ENCODE results near the gene TMEM198. TPM values are rescaled to one million over a fixed set of nuclear protein-coding genes. Genes with fewer than 3 reads are reported as not detected.

Gene TMEM198
- total and polyA plus RNA-seq, 2 donors (not counting 1 experiment from before 2014, with no cell fraction given): 0.39 to 1.1 TPM

GRCh38 chr2:219527472-219527871, 16.4 kb upstream of the TMEM198 start:
- no peak overlapping the region for H3K9ac ChIP-seq (ENCODE audit: low read length)
- peaks cover 12 to 14% of the 10 kb centered on the region in 2 donors for H3K4me1 ChIP-seq (ENCODE audit: control insufficient read depth in 2 of 2, insufficient read depth in 2 of 2, low read length in 2 of 2)
- no peaks in the 10 kb centered on the region for H4K20me1 ChIP-seq (ENCODE audit: control insufficient read depth, insufficient read depth, low read length, poor library complexity, severe bottlenecking)
- Mint-ChIP-seq H3K27me3 (peaks cover 74% of the 10 kb centered on the region), H3K4me1 (peaks cover 7% of the 10 kb centered on the region), H3K4me3 (no peak overlapping the region), H3K9me3 (ENCODE audit: insufficient read depth) (no peaks in the 10 kb centered on the region), H3K27ac (no peak overlapping the region)
- DNase-seq (no peak), ATAC-seq (ENCODE audit: low read depth) (no peak)
- intact Hi-C loops (cut with micrococcal nuclease): no loop called here
- 86% methylated on average over 1 of the region's 5 CpGs for WGBS (ENCODE audit: insufficient coverage)
- H3K36me3 ChIP-seq (replicated peaks in 1 of 2; ENCODE audit: control extremely low read depth in 1 of 2, control insufficient read depth in 1 of 2, extremely low read depth in 1 of 2, insufficient read depth in 2 of 2, low read length in 1 of 2): no peaks in the 10 kb centered on the region
- ChIA-PET POLR2A (no interaction called here), CTCF (interaction anchor here (0.6 to 8.8 kb wide), 7 partner anchors 14 to 124 kb away, joined by 4 to 146 read pairs (median 29); partner anchors contain the start of gene GMPPA)
- no peak overlapping the region for H3K27ac ChIP-seq (ENCODE audit: low read length in 2 of 2)
- H3K4me3 ChIP-seq (ENCODE audit: control extremely low read depth in 1 of 5, extremely low read depth in 1 of 5, insufficient read depth in 1 of 5, low read depth in 2 of 5, low read length in 4 of 5): no peak overlapping the region
- H3K27me3 ChIP-seq (replicated peaks in 1 of 4; ENCODE audit: control extremely low read depth in 1 of 4, control insufficient read depth in 3 of 4, insufficient read depth in 4 of 4, low read length in 3 of 4): peaks cover 1 to 76% (median 37%) of the 10 kb centered on the region in 4 experiments
- H2AFZ ChIP-seq (ENCODE audit: insufficient read depth, low read depth, low read length, poor library complexity, severe bottlenecking): no peak overlapping the region
- H3K79me2 ChIP-seq (ENCODE audit: control insufficient read depth, insufficient read depth, low read length): no peaks in the 10 kb centered on the region
- peaks cover 0 to 4% (median 0%) of the 10 kb centered on the region in 3 donors for H3K9me3 ChIP-seq (ENCODE audit: control extremely low read depth in 1 of 3, control insufficient read depth in 2 of 3, insufficient read depth in 1 of 3, low read length in 2 of 3)
- no peak for TF ChIP-seq EZH2 (IDR thresholded peaks at IDR 0.05; ENCODE audit: borderline replicate concordance, insufficient read depth, low read depth, low read length, poor library complexity, severe bottlenecking)
- no peak for TF ChIP-seq CTCF (IDR thresholded peaks at IDR 0.05)
- no peak overlapping the region for H3K4me2 ChIP-seq (replicated peaks; ENCODE audit: low read depth, low read length, poor library complexity, severe bottlenecking)

GRCh38 chr2:219530048-219530963, 13.5 kb upstream of the TMEM198 start:
- H3K9me3 ChIP-seq (ENCODE audit: control extremely low read depth in 1 of 3, control insufficient read depth in 2 of 3, insufficient read depth in 1 of 3, low read length in 2 of 3): no peaks in the 10 kb centered on the region
- intact Hi-C loops (cut with micrococcal nuclease): loop anchor here (1.0 kb wide), 3 partner anchors 35 to 127 kb away; no protein-coding TSS in a partner anchor
- no peak overlapping the region for H3K4me3 Mint-ChIP-seq
- no peak overlapping the region for H3K9ac ChIP-seq (ENCODE audit: low read length)
- H3K4me1 ChIP-seq (ENCODE audit: control insufficient read depth in 2 of 2, insufficient read depth in 2 of 2, low read length in 2 of 2): peaks cover 4 to 5% of the 10 kb centered on the region in 2 donors
- peaks cover 64% of the 10 kb centered on the region for H3K27me3 Mint-ChIP-seq
- peaks cover 0 to 53% (median 18%) of the 10 kb centered on the region in 4 experiments for H3K27me3 ChIP-seq (replicated peaks in 1 of 4; ENCODE audit: control extremely low read depth in 1 of 4, control insufficient read depth in 3 of 4, insufficient read depth in 4 of 4, low read length in 3 of 4)
- no peaks in the 10 kb centered on the region for H3K9me3 Mint-ChIP-seq (ENCODE audit: insufficient read depth)
- peaks cover 3% of the 10 kb centered on the region for H3K4me1 Mint-ChIP-seq
- WGBS (ENCODE audit: insufficient coverage): 23% methylated on average over 17 of the region's 21 CpGs
- H3K4me2 ChIP-seq (replicated peaks; ENCODE audit: low read depth, low read length, poor library complexity, severe bottlenecking): no peak overlapping the region
- ChIA-PET CTCF (interaction anchor here (0.6 to 8.8 kb wide), 30 partner anchors 8 to 501 kb away, joined by 3 to 146 read pairs (median 5); partner anchors contain the start of genes CHPF, GMPPA, STK11IP and TMEM198), POLR2A (no interaction called here)
- no peaks in the 10 kb centered on the region for H3K36me3 ChIP-seq (replicated peaks in 1 of 2; ENCODE audit: control extremely low read depth in 1 of 2, control insufficient read depth in 1 of 2, extremely low read depth in 1 of 2, insufficient read depth in 2 of 2, low read length in 1 of 2)
- H3K79me2 ChIP-seq (ENCODE audit: control insufficient read depth, insufficient read depth, low read length): no peaks in the 10 kb centered on the region
- H3K27ac ChIP-seq (ENCODE audit: low read length in 2 of 2): no peak overlapping the region
- peak; percentile 91 for ATAC-seq (ENCODE audit: low read depth)
- H3K4me3 ChIP-seq (ENCODE audit: control extremely low read depth in 1 of 5, extremely low read depth in 1 of 5, insufficient read depth in 1 of 5, low read depth in 2 of 5, low read length in 4 of 5): no peak overlapping the region
- TF ChIP-seq CTCF (IDR thresholded peaks at IDR 0.05) (peak; percentile 98), EZH2 (IDR thresholded peaks at IDR 0.05; ENCODE audit: borderline replicate concordance, insufficient read depth, low read depth, low read length, poor library complexity, severe bottlenecking) (no peak)
- DNase-seq: peak; percentile 84
- H2AFZ ChIP-seq (ENCODE audit: insufficient read depth, low read depth, low read length, poor library complexity, severe bottlenecking): no peak overlapping the region
- no peaks in the 10 kb centered on the region for H4K20me1 ChIP-seq (ENCODE audit: control insufficient read depth, insufficient read depth, low read length, poor library complexity, severe bottlenecking)
- H3K27ac Mint-ChIP-seq: no peak overlapping the region

Measured in B cell (primary cell).